Measurements from ENCODE around the gene HEXIM1.

DNA sequence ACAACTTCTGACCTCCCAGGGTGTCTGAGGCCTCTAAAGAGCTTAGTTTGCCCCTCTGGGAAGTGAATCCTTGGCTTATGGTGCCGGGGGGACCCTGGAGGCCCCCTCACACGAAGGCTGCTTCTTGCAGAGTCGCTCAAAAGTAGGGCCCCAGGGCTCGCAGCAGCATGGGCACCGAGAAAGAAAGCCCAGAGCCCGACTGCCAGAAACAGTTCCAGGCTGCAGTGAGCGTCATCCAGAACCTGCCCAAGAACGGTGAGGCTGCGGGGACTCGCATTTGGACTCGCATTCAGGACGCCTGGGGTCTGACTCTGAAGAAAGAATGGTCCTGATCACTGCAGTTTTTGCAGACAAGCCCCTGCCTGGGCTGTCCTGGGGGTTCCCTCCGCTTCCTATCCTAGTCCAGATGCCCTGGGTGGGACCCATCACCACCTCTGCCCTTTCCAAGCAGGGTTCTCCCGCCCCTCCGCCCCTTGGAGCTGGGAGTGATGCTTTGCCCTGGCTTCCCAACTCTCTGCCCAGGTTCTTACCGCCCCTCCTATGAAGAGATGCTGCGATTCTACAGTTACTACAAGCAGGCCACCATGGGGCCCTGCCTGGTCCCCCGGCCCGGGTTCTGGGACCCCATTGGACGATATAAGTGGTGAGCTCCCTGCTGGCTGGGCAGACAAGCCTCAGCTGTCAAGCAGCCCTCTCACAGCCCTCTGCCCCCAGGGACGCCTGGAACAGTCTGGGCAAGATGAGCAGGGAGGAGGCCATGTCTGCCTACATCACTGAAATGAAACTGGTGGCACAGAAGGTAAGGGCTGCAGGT lies 12.1 kb upstream of the HEXIM1 start:
- TF ChIP-seq, protein P1, sequence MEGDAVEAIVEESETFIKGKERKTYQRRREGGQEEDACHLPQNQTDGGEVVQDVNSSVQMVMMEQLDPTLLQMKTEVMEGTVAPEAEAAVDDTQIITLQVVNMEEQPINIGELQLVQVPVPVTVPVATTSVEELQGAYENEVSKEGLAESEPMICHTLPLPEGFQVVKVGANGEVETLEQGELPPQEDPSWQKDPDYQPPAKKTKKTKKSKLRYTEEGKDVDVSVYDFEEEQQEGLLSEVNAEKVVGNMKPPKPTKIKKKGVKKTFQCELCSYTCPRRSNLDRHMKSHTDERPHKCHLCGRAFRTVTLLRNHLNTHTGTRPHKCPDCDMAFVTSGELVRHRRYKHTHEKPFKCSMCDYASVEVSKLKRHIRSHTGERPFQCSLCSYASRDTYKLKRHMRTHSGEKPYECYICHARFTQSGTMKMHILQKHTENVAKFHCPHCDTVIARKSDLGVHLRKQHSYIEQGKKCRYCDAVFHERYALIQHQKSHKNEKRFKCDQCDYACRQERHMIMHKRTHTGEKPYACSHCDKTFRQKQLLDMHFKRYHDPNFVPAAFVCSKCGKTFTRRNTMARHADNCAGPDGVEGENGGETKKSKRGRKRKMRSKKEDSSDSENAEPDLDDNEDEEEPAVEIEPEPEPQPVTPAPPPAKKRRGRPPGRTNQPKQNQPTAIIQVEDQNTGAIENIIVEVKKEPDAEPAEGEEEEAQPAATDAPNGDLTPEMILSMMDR (IDR thresholded peaks at IDR 0.05), result no peak
- TF ChIP-seq POLR2A (IDR thresholded peaks at IDR 0.05), result no peak

Measured in heart left ventricle (tissue), 13 donors.